IMR-90 (cell line): ENCODE measurements around the gene XIST. TPM values are rescaled to one million over a fixed set of nuclear protein-coding genes. Genes with fewer than 3 reads are reported as not detected.

Experiments used
- ATAC-seq: fragments of 200-7000 bp; cut with Tn5 transposase; 2 replicates; pipeline ENCODE4 v1.9.1; 2020; ENCODE audit warnings: low read depth, mild to moderate bottlenecking, moderate library complexity
- BruUV-seq: library from RNA; stranded (reverse); fragments of 400-500 nt; replicated peaks from 2 replicates; lab custom pipeline; 2021; lab: Mats Ljungman, UMichigan
- CTCF ChIA-PET: fragments of 300-600 bp; formaldehyde crosslinking; extraction: SDS; loops from one replicate; lab custom pipeline; 2021; ENCODE audit warnings: antibody characterized with exemption; lab: Yijun Ruan, JAX
- POLR2A ChIA-PET: fragments of 300-600 bp; sonication (Branson Sonifier 250); formaldehyde crosslinking; loops from one replicate; lab custom pipeline; 2022; ENCODE audit warnings: antibody characterized with exemption; ENCODE audit not compliant: unreplicated experiment; lab: Charles Lee
- DNase-seq: peaks from one replicate; pipeline ENCODE4 v3.0.0; 2013
- H2AFZ ChIP-seq: replicated peaks from 2 replicates; pipeline ENCODE3; 2013; ENCODE audit warnings: low read length, mild to moderate bottlenecking; ENCODE audit not compliant: poor library complexity
- H2AK5ac ChIP-seq: 2 replicates; pipeline ENCODE4 v1.6.1; 2013; ENCODE audit warnings: low read depth, low read length, inconsistent platforms
- H2AK9ac ChIP-seq: replicated peaks from 2 replicates; pipeline ENCODE3; 2013; ENCODE audit warnings: mild to moderate bottlenecking, low read depth, low read length, moderate library complexity; ENCODE audit not compliant: poor library complexity
- H2BK120ac ChIP-seq: 2 replicates; pipeline ENCODE4 v1.6.1; 2013; ENCODE audit warnings: low read depth, low read length, inconsistent platforms
- H2BK15ac ChIP-seq: 3 replicates; pipeline ENCODE4 v1.6.1; 2013; ENCODE audit warnings: low read depth, low read length, inconsistent platforms
- H2BK20ac ChIP-seq: 2 replicates; pipeline ENCODE4 v1.6.1; 2013; ENCODE audit warnings: low read depth, mild to moderate bottlenecking, inconsistent platforms, low read length, moderate library complexity
- H2BK5ac ChIP-seq: 2 replicates; pipeline ENCODE4 v1.6.1; 2013; ENCODE audit warnings: mild to moderate bottlenecking, low read depth, low read length, inconsistent platforms; ENCODE audit not compliant: poor library complexity, severe bottlenecking
- H3K14ac ChIP-seq: replicated peaks from 2 replicates; pipeline ENCODE4 v1.6.1; 2013; ENCODE audit warnings: low read depth, low read length, inconsistent platforms
- H3K18ac ChIP-seq: 2 replicates; pipeline ENCODE4 v1.6.1; 2013; ENCODE audit warnings: low read depth, low read length, control low read depth
- H3K23ac ChIP-seq: 2 replicates; pipeline ENCODE4 v1.6.1; 2013; ENCODE audit warnings: low read depth, low read length, inconsistent platforms
- H3K27ac ChIP-seq: 2 replicates; pipeline ENCODE4 v1.5.1; 2013; ENCODE audit warnings: mild to moderate bottlenecking, control low read depth, low read length; ENCODE audit not compliant: insufficient read depth
- H3K27me3 ChIP-seq: 2 replicates; pipeline ENCODE4 v1.6.1; 2013; ENCODE audit warnings: low read length; ENCODE audit not compliant: control insufficient read depth, insufficient read depth
- H3K36me3 ChIP-seq: 2 replicates; pipeline ENCODE4 v1.6.1; 2013; ENCODE audit warnings: low read length, mixed read lengths; ENCODE audit not compliant: control insufficient read depth, insufficient read depth
- H3K4ac ChIP-seq: 2 replicates; pipeline ENCODE4 v1.6.1; 2013; ENCODE audit warnings: low read depth, low read length, inconsistent platforms
- H3K4me1 ChIP-seq: 2 replicates; pipeline ENCODE4 v1.6.1; 2013; ENCODE audit warnings: low read length, mixed read lengths; ENCODE audit not compliant: control insufficient read depth, insufficient read depth
- H3K4me2 ChIP-seq: 2 replicates; pipeline ENCODE4 v1.6.1; 2013; ENCODE audit warnings: low read depth, mild to moderate bottlenecking, control low read depth, low read length, moderate library complexity
- H3K4me3 ChIP-seq: 2 replicates; pipeline ENCODE4 v1.5.1; 2013; ENCODE audit warnings: low read depth, mild to moderate bottlenecking, control low read depth, low read length, moderate library complexity; ENCODE audit not compliant: insufficient read depth
- H3K56ac ChIP-seq: 2 replicates; pipeline ENCODE4 v1.6.1; 2013; ENCODE audit warnings: low read length, inconsistent platforms; ENCODE audit not compliant: insufficient read depth; ENCODE audit errors: extremely low read depth
- H3K79me1 ChIP-seq, 2 experiments: 2 replicates each; pipeline ENCODE4 v1.6.1; 2013; ENCODE audit warnings: low read length in 2 of 2, inconsistent platforms in 1 of 2, low read depth in 1 of 2
- H3K9ac ChIP-seq: 2 replicates; pipeline ENCODE4 v1.6.1; 2013; ENCODE audit warnings: low read depth, low read length, control low read depth
- H3K9me1 ChIP-seq: 2 replicates; pipeline ENCODE4 v1.6.1; 2013; ENCODE audit warnings: low read length, inconsistent platforms; ENCODE audit not compliant: insufficient read depth
- H3K9me3 ChIP-seq: 2 replicates; pipeline ENCODE4 v1.6.1; 2013; ENCODE audit warnings: low read length; ENCODE audit not compliant: control insufficient read depth, insufficient read depth
- H4K20me1 ChIP-seq: 2 replicates; pipeline ENCODE4 v1.6.1; 2013; ENCODE audit warnings: low read length, inconsistent platforms; ENCODE audit not compliant: insufficient read depth
- H4K5ac ChIP-seq: 2 replicates; pipeline ENCODE4 v1.6.1; 2013; ENCODE audit warnings: mild to moderate bottlenecking, low read depth, low read length, control low read depth
- H4K8ac ChIP-seq, 2 experiments: 2 replicates each; pipeline ENCODE4 v1.6.1; 2013; ENCODE audit warnings: low read depth in 2 of 2, low read length in 2 of 2, control low read depth in 1 of 2, inconsistent platforms in 1 of 2
- H4K91ac ChIP-seq: 2 replicates; pipeline ENCODE4 v1.6.1; 2013; ENCODE audit warnings: low read depth, low read length, inconsistent platforms; ENCODE audit not compliant: insufficient read depth
- BHLHE40 ChIP-seq: fragments of 150-350 bp; IDR thresholded peaks from 2 replicates; pipeline ENCODE4 v1.6.1; 2016; ENCODE audit warnings: mild to moderate bottlenecking, low read depth, low read length
- CEBPB ChIP-seq: IDR thresholded peaks from 2 replicates; pipeline ENCODE4 v1.6.1; 2012; ENCODE audit warnings: low read depth, low read length, improper control_type of control experiment
- CHD1 ChIP-seq: IDR thresholded peaks from 2 replicates; pipeline ENCODE4 v1.6.1; 2012; ENCODE audit warnings: low read depth, low read length, improper control_type of control experiment
- FOS ChIP-seq: fragments of 150-350 bp; IDR thresholded peaks from 2 replicates; pipeline ENCODE4 v1.6.1; 2016; ENCODE audit warnings: low read depth, low read length
- MAFK ChIP-seq: IDR thresholded peaks from 2 replicates; pipeline ENCODE4 v1.6.1; 2012; ENCODE audit warnings: low read depth, low read length, improper control_type of control experiment
- MAZ ChIP-seq: IDR thresholded peaks from 2 replicates; pipeline ENCODE4 v1.6.1; 2012; ENCODE audit warnings: low read depth, mild to moderate bottlenecking, low read length, improper control_type of control experiment, moderate library complexity, borderline replicate concordance
- MXI1 ChIP-seq: IDR thresholded peaks from 2 replicates; pipeline ENCODE4 v1.6.1; 2012; ENCODE audit warnings: low read depth, mild to moderate bottlenecking, low read length, moderate library complexity, borderline replicate concordance
- NFE2L2 ChIP-seq: fragments of 150-350 bp; IDR thresholded peaks from 2 replicates; pipeline ENCODE4 v1.6.1; 2016; ENCODE audit warnings: low read depth, mild to moderate bottlenecking, low read length
- POLR2A ChIP-seq: IDR thresholded peaks from 2 replicates; pipeline ENCODE4 v1.6.1; 2012; ENCODE audit warnings: mild to moderate bottlenecking, low read depth, low read length
- RAD21 ChIP-seq: IDR thresholded peaks from 2 replicates; pipeline ENCODE4 v1.6.1; 2012; ENCODE audit warnings: low read length, improper control_type of control experiment
- RCOR1 ChIP-seq: IDR thresholded peaks from 2 replicates; pipeline ENCODE4 v1.6.1; 2012; ENCODE audit warnings: mild to moderate bottlenecking, low read length, improper control_type of control experiment; ENCODE audit not compliant: insufficient replicate concordance
- RFX5 ChIP-seq: IDR thresholded peaks from 2 replicates; pipeline ENCODE4 v1.8.0; 2012; ENCODE audit warnings: low read depth, mild to moderate bottlenecking, low read length, moderate library complexity
- SMC3 ChIP-seq: fragments of 150-350 bp; IDR thresholded peaks from 2 replicates; pipeline ENCODE4 v1.6.1; 2016; ENCODE audit warnings: low read depth, mild to moderate bottlenecking, antibody characterized with exemption, low read length, moderate library complexity
- USF2 ChIP-seq: fragments of 150-350 bp; IDR thresholded peaks from 2 replicates; pipeline ENCODE4 v1.6.1; 2017; ENCODE audit warnings: mild to moderate bottlenecking, antibody characterized with exemption, low read length, low read depth
- WGBS, 2 experiments: methylation state at CpG; one replicate each; pipeline versions ENCODE4 v1.1.5 to v1.1.7; 2013; ENCODE audit warnings: missing lambda C conversion rate in 2 of 2; ENCODE audit not compliant: insufficient read length in 1 of 2; ENCODE audit errors: extremely low coverage in 2 of 2; 5-methylcytosine and 5-hydroxymethylcytosine counted together
- dilution Hi-C: fragments of 300-500 bp; cut with HindIII; formaldehyde crosslinking; loops from one replicate; pipeline ENCODE4 v1.14.3; 2018; ENCODE audit warnings: low sequenced_read_pairs; ENCODE audit not compliant: unreplicated experiment
- in situ Hi-C: fragments of 300-500 bp; cut with MboI; formaldehyde crosslinking; loops from 3 replicates; pipeline ENCODE4 v1.14.3; 2019; ENCODE audit warnings: low sequenced_read_pairs, inconsistent platforms, mixed read lengths
- intact Hi-C: fragments of 100-400 bp; cut with micrococcal nuclease; formaldehyde crosslinking; loops from 2 replicates; pipeline ENCODE4 v1.10.0; 2022
- polyA plus RNA-seq, 3 experiments: library from polyadenylated mRNA; depleted of rRNA; stranded (reverse); fragments of >200 nt; gene quantifications; 2 replicates each; pipeline ENCODE4 v1.2.3, GENCODE V29; 2012; ENCODE audit warnings: low replicate concordance in 1 of 3
- total RNA-seq: library from RNA; depleted of rRNA; stranded (reverse); fragments of >200 nt; gene quantifications from 2 replicates; pipeline ENCODE4 v1.2.3, GENCODE V29; 2012
- TF ChIP-seq, protein P1 (sequence below): conservative IDR thresholded peaks from 2 replicates; pipeline ENCODE4 v1.5.1; 2012; ENCODE audit warnings: mild to moderate bottlenecking, low read depth, low read length, improper control_type of control experiment
- TF ChIP-seq, protein P2 (sequence below): fragments of 150-350 bp; IDR thresholded peaks from 2 replicates; pipeline ENCODE4 v1.6.1; 2016; ENCODE audit warnings: low read depth, mild to moderate bottlenecking, low read length, moderate library complexity, borderline replicate concordance

Gene XIST
- total and polyA plus RNA-seq, 2 of the 4 experiments (the other 2 are of a cell fraction) = 48.9 to 159 TPM

DNA sequence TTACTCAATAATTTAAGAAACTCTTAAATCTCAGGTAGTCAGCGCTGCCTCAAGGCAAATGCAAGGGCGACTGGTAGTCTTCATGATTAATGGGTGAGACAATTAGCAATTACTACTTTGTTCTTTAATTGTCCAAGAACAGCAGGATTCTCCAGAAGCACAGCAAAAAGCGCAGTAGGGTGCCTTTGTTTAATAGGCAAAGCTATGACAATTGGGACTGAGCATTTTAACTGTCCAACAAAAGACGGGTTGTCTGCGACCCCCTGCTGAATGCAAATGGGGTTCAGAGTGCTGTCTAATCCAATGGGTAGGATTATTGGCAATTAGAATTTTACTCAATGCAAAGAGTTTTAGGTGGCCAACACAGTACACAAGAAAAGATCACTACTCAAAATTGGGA is 3.4 kb downstream of the XIST start:
- Histone ChIP-seq H3K27ac (no peak overlapping the region), H3K14ac (no peak overlapping the region), H4K5ac (no peak overlapping the region), H3K9me1 (peaks cover 18% of the 10 kb centered on the region), H4K8ac (no peak overlapping the region), H3K4me1 (no peaks in the 10 kb centered on the region), H2BK20ac (no peak overlapping the region), H3K9ac (no peak overlapping the region), H3K23ac (no peak overlapping the region; the same call in 1 of the 2 replicates), H3K4me3 (peak overlapping the region; percentile 37), H3K36me3 (peaks cover 18% of the 10 kb centered on the region), H2BK120ac (no peak overlapping the region), H3K9me3 (no peaks in the 10 kb centered on the region), H2BK5ac (no peak overlapping the region), H4K20me1 (peaks cover 68% of the 10 kb centered on the region), H3K56ac (no peak overlapping the region), H2AK5ac (no peak overlapping the region), H2AK9ac (no peak overlapping the region), H3K4me2 (peak overlapping the region; percentile 88), H3K27me3 (no peaks in the 10 kb centered on the region), H2BK15ac (no peak overlapping the region), H3K4ac (no peak overlapping the region), H3K79me1 (no peaks in the 10 kb centered on the region), H3K18ac (no peak overlapping the region), H2AFZ (no peak overlapping the region), H4K91ac (no peak overlapping the region)
- in situ Hi-C loops (no loop called here), dilution Hi-C loops (no loop called here), intact Hi-C loops (no loop called here)
- no CpG with 5 or more reads among the region's 5 CpGs for WGBS, 2 experiments
- no peak for TF ChIP-seq MAZ
- TF ChIP-seq SMC3 = no peak
- no peak for TF ChIP-seq CHD1
- TF ChIP-seq RAD21 = no peak
- no peak for TF ChIP-seq NFE2L2
- TF ChIP-seq MXI1 = no peak
- no peak for TF ChIP-seq USF2
- no peak for TF ChIP-seq FOS
- TF ChIP-seq, protein P1, sequence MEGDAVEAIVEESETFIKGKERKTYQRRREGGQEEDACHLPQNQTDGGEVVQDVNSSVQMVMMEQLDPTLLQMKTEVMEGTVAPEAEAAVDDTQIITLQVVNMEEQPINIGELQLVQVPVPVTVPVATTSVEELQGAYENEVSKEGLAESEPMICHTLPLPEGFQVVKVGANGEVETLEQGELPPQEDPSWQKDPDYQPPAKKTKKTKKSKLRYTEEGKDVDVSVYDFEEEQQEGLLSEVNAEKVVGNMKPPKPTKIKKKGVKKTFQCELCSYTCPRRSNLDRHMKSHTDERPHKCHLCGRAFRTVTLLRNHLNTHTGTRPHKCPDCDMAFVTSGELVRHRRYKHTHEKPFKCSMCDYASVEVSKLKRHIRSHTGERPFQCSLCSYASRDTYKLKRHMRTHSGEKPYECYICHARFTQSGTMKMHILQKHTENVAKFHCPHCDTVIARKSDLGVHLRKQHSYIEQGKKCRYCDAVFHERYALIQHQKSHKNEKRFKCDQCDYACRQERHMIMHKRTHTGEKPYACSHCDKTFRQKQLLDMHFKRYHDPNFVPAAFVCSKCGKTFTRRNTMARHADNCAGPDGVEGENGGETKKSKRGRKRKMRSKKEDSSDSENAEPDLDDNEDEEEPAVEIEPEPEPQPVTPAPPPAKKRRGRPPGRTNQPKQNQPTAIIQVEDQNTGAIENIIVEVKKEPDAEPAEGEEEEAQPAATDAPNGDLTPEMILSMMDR = no peak
- no peak for TF ChIP-seq POLR2A
- TF ChIP-seq RFX5 = no peak
- TF ChIP-seq, protein P2, sequence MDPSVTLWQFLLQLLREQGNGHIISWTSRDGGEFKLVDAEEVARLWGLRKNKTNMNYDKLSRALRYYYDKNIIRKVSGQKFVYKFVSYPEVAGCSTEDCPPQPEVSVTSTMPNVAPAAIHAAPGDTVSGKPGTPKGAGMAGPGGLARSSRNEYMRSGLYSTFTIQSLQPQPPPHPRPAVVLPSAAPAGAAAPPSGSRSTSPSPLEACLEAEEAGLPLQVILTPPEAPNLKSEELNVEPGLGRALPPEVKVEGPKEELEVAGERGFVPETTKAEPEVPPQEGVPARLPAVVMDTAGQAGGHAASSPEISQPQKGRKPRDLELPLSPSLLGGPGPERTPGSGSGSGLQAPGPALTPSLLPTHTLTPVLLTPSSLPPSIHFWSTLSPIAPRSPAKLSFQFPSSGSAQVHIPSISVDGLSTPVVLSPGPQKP = no peak
- TF ChIP-seq MAFK = no peak
- TF ChIP-seq RCOR1 = no peak
- TF ChIP-seq BHLHE40 = no peak
- no peak for TF ChIP-seq CEBPB
- ATAC-seq (no peak), DNase-seq (no peak)
- ChIA-PET CTCF (no interaction called here), POLR2A (no interaction called here)
- TSS peak; percentile 4 for BruUV-seq
